Thyroid gland (tissue), 4 donors: ENCODE data around the gene APBB2. TPM values are rescaled to one million over a fixed set of nuclear protein-coding genes. Genes with fewer than 3 reads are reported as not detected.
A peak's percentile ranks its signal among the peaks of the same experiment; 100 is the strongest.

ENCODE experiments used
- DNase-seq, 2 donors: peaks; one replicate each; pipeline ENCODE4 v3.0.0-alpha.2; 2019
- H3K27ac ChIP-seq, 3 donors: fragments of 200-600 bp; sonication (generic); 1 replicate in 2 of 3; 2 replicates in 1 of 3; pipeline ENCODE4 v1.5.1; 2016 to 2019; ENCODE audit warnings: mild to moderate bottlenecking in 1 of 3, moderate library complexity in 1 of 3
- H3K27me3 ChIP-seq: fragments of 200-600 bp; sonication (generic); one replicate; pipeline ENCODE4 v1.5.1; 2019
- H3K36me3 ChIP-seq, 2 donors: fragments of 200-600 bp; sonication (generic); one replicate each; pipeline ENCODE4 v1.5.1; 2016 to 2019
- H3K4me1 ChIP-seq, 2 donors: fragments of 200-600 bp; sonication (generic); one replicate each; pipeline ENCODE4 v1.5.1; 2017 to 2019
- H3K4me3 ChIP-seq, 3 donors: fragments of 200-600 bp; sonication (generic); replicated peaks in 1 of 3; 1 replicate in 2 of 3; 2 replicates in 1 of 3; pipeline ENCODE4 v1.5.1; 2016; ENCODE audit warnings: mild to moderate bottlenecking in 1 of 3
- H3K9me3 ChIP-seq: fragments of 200-600 bp; sonication (generic); one replicate; pipeline ENCODE4 v1.5.1; 2017
- CTCF ChIP-seq, 6 experiments: fragments of 200-600 bp in 3 of 6; fragments of 450-650 bp in 3 of 6; sonication (generic) in 3 of 6; IDR thresholded peaks; one replicate each; pipeline ENCODE4 v1.5.1; 2016 to 2019; ENCODE audit warnings: antibody characterized with exemption in 6 of 6, mild to moderate bottlenecking in 2 of 6, inconsistent platforms in 1 of 6, moderate library complexity in 1 of 6
- POLR2A ChIP-seq, 2 donors: fragments of 450-650 bp; IDR thresholded peaks; one replicate each; pipeline ENCODE4 v1.6.1; 2017; ENCODE audit warnings: antibody characterized with exemption in 2 of 2, mild to moderate bottlenecking in 2 of 2, moderate library complexity in 1 of 2
- WGBS, 2 donors: methylation state at CpG; one replicate each; pipeline ENCODE4 v1.1.5; 2017; 5-methylcytosine and 5-hydroxymethylcytosine counted together
- intact Hi-C: fragments of 100-400 bp; cut with DNase I; formaldehyde crosslinking; loops from one replicate; pipeline ENCODE4 v1.15.1; 2023
- total RNA-seq, 4 donors: library from RNA; depleted of rRNA; stranded (reverse); fragments of >200 nt; gene quantifications; one replicate each; pipeline ENCODE4 v1.2.3, GENCODE V29; 2016

Gene APBB2
- total RNA-seq, 4 donors from 2014 or later, result 174 to 253 (median 199) TPM

- peak overlapping the region; percentile 60 to 87 (median 64) for H3K27ac ChIP-seq
- DNase-seq, result peak; percentile 61 to 68
- no peaks in the 10 kb centered on the region for H3K9me3 ChIP-seq
- H3K4me1 ChIP-seq, result peaks cover 37 to 47% of the 10 kb centered on the region in 2 donors
- intact Hi-C loops, result loop anchor here (5.0 kb wide), 2 partner anchors 235 to 285 kb away; no protein-coding TSS in a partner anchor
- 7 to 19% methylated on average over 12 of the region's 12 CpGs for WGBS, 2 donors
- no peaks in the 10 kb centered on the region for H3K36me3 ChIP-seq
- H3K4me3 ChIP-seq, result peak overlapping the region in 2 of 3 donors; percentile 85 to 96
- H3K27me3 ChIP-seq, result no peaks in the 10 kb centered on the region
- TF ChIP-seq POLR2A (IDR thresholded peaks at IDR 0.05), result peak in 1 of 2 donors; percentile 9
- peak in 5 of 6 experiments; percentile 29 to 90 (median 76) for TF ChIP-seq CTCF (IDR thresholded peaks at IDR 0.05)
Observed at GRCh38 chr4:41212616-41213203, 1.6 kb downstream of the APBB2 start.

- peak overlapping the region; percentile 60 to 87 (median 64) for H3K27ac ChIP-seq
- H3K9me3 ChIP-seq, result no peaks in the 10 kb centered on the region
- WGBS, 2 donors, result 73 to 76% methylated on average over 1 of the region's 1 CpG
- H3K36me3 ChIP-seq, result no peaks in the 10 kb centered on the region
- intact Hi-C loops, result loop anchor here (5.0 kb wide), 2 partner anchors 235 to 285 kb away; no protein-coding TSS in a partner anchor
- peak overlapping the region in 2 of 3 donors; percentile 19 to 96 for H3K4me3 ChIP-seq
- TF ChIP-seq CTCF (IDR thresholded peaks at IDR 0.05) (no peak), POLR2A (IDR thresholded peaks at IDR 0.05) (no peak)
- DNase-seq, result no peak
- H3K27me3 ChIP-seq, result no peaks in the 10 kb centered on the region
- H3K4me1 ChIP-seq, result peaks cover 44 to 47% of the 10 kb centered on the region in 2 donors
Observed at GRCh38 chr4:41211951-41212615, 2.3 kb downstream of the APBB2 start.

DNA sequence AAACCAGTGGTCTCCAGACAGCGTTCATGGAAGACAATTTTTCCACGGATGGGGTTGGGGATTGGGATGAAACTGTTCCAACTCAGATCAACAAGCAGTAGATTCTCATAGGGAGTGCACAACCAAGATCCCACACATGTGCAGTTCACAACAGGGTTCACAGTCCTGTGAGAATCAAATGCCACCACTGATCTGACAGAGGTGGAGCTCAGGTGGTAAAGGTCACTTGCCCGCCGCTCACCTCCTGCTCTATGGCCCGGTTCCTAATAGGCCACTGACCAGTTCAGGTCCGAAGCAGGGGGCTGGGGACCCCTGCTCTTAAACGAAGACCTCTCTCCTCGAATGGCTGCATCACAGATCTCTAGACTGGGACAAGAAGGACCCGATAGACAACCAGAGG is 4.4 kb downstream of the APBB2 start:
- Histone ChIP-seq H3K9me3 (no peaks in the 10 kb centered on the region), H3K27ac (peak overlapping the region; percentile 85 to 90 (median 86)), H3K27me3 (no peaks in the 10 kb centered on the region), H3K4me3 (no peak overlapping the region), H3K36me3 (no peaks in the 10 kb centered on the region), H3K4me1 (peaks cover 59 to 63% of the 10 kb centered on the region in 2 donors)
- 92 to 94% methylated on average over 6 to 9 of the region's 9 CpGs for WGBS, 2 donors
- no peak for TF ChIP-seq CTCF (IDR thresholded peaks at IDR 0.05)
- no peak for TF ChIP-seq POLR2A (IDR thresholded peaks at IDR 0.05)
- intact Hi-C loops, result loop anchor here (5.0 to 10.0 kb wide), 3 partner anchors 85 to 283 kb away; no protein-coding TSS in a partner anchor
- DNase-seq, result no peak

GRCh38 chr4:41209187-41209586 is 5.2 kb downstream of the APBB2 start:
- Histone ChIP-seq H3K4me3 (no peak overlapping the region), H3K27me3 (no peaks in the 10 kb centered on the region), H3K4me1 (peaks cover 62 to 67% of the 10 kb centered on the region in 2 donors), H3K9me3 (no peaks in the 10 kb centered on the region), H3K36me3 (no peaks in the 10 kb centered on the region), H3K27ac (peak overlapping the region; percentile 85 to 90 (median 86))
- intact Hi-C loops, result loop anchor here (10.0 kb wide), 1 partner anchor 84 kb away; no protein-coding TSS in a partner anchor
- TF ChIP-seq CTCF (IDR thresholded peaks at IDR 0.05), result no peak
- TF ChIP-seq POLR2A (IDR thresholded peaks at IDR 0.05), result no peak
- 53 to 81% methylated on average over 5 of the region's 5 CpGs for WGBS, 2 donors
- DNase-seq, result peak; percentile 25 to 26
